Nephron progenitor cell (in vitro differentiated cells): ENCODE results near the gene FGGY.
A peak's percentile ranks its signal among the peaks of the same experiment; 100 is the strongest.
"Not testable (repeated sequence)": the region's sequence is repeated elsewhere in the genome, so short reads cannot be mapped to it uniquely, and the experiment has no call there.

Experiments used
- DNase-seq: peaks from one replicate; pipeline ENCODE4 v3.0.0; 2021
- H3K27ac Mint-ChIP-seq: 2 replicates; pipeline ENCODE4 v1.8.0; 2021; ENCODE audit warnings: mild to moderate bottlenecking, moderate library complexity, mixed read lengths
- H3K27me3 Mint-ChIP-seq: 2 replicates; pipeline ENCODE4 v1.8.0; 2021; ENCODE audit warnings: mild to moderate bottlenecking, low read depth, mixed read lengths; ENCODE audit not compliant: poor library complexity
- H3K36me3 Mint-ChIP-seq: 2 replicates; pipeline ENCODE4 v1.8.0; 2021; ENCODE audit warnings: low read depth, mixed read lengths
- H3K4me1 Mint-ChIP-seq: 2 replicates; pipeline ENCODE4 v1.8.0; 2021; ENCODE audit warnings: mixed read lengths
- H3K4me3 Mint-ChIP-seq: 2 replicates; pipeline ENCODE4 v1.8.0; 2021; ENCODE audit warnings: mild to moderate bottlenecking, moderate library complexity, mixed read lengths
- H3K9me3 Mint-ChIP-seq: 2 replicates; pipeline ENCODE4 v1.8.0; 2021; ENCODE audit warnings: mild to moderate bottlenecking, moderate library complexity, mixed read lengths
- CTCF ChIP-seq: fragments of 200-600 bp; sonication (generic); IDR thresholded peaks from 2 replicates; pipeline ENCODE4 v1.5.0; 2021; ENCODE audit warnings: antibody characterized with exemption

The FGGY gene

GRCh38 chr1:59577774-59578173 lies 280.9 kb downstream of the FGGY start:
- no peak for TF ChIP-seq CTCF
- peaks cover 22% of the 10 kb centered on the region for H3K9me3 Mint-ChIP-seq
- peaks cover 27% of the 10 kb centered on the region for H3K36me3 Mint-ChIP-seq
- peaks cover 3% of the 10 kb centered on the region for H3K27me3 Mint-ChIP-seq
- no peak for DNase-seq
- no peak overlapping the region for H3K27ac Mint-ChIP-seq
- no peaks in the 10 kb centered on the region for H3K4me1 Mint-ChIP-seq
- no peak overlapping the region for H3K4me3 Mint-ChIP-seq

GRCh38 chr1:59579222-59579621 lies 282.3 kb downstream of the FGGY start:
- Mint-ChIP-seq H3K4me1 (no peaks in the 10 kb centered on the region), H3K4me3 (no peak overlapping the region), H3K27ac (no peak overlapping the region), H3K9me3 (peaks cover 22% of the 10 kb centered on the region), H3K36me3 (peaks cover 30% of the 10 kb centered on the region), H3K27me3 (peaks cover under 1% of the 10 kb centered on the region)
- no peak for TF ChIP-seq CTCF
- DNase-seq: no peak

GRCh38 chr1:59580257-59580656 lies 283.4 kb downstream of the FGGY start:
- Mint-ChIP-seq H3K4me3 (no peak overlapping the region), H3K27me3 (no peaks in the 10 kb centered on the region), H3K4me1 (no peaks in the 10 kb centered on the region), H3K27ac (no peak overlapping the region), H3K9me3 (peaks cover 27% of the 10 kb centered on the region), H3K36me3 (peaks cover 32% of the 10 kb centered on the region)
- DNase-seq: no peak
- TF ChIP-seq CTCF: no peak

DNA sequence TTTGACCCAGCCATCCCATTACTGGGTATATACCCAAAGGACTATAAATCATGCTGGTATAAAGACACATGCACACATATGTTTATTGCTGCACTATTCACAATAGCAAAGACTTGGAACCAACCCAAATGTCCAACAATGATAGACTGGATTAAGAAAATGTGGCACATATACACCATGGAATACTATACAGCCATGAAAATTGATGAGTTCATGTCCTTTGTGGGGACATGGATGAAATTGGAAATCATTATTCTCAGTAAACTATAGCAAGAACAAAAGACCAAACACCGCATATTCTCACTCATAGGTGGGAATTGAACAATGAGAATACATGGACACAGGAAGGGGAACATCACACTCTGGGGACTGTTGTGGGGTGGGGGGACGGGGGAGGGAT lies 295.5 kb downstream of the FGGY start:
- Mint-ChIP-seq H3K4me1 (peaks cover 22% of the 10 kb centered on the region), H3K9me3 (peaks cover 44% of the 10 kb centered on the region), H3K36me3 (peaks cover 17% of the 10 kb centered on the region)
- not testable (repeated sequence) for H3K27ac Mint-ChIP-seq, H3K27me3 Mint-ChIP-seq, DNase-seq, H3K4me3 Mint-ChIP-seq

- Mint-ChIP-seq H3K4me1 (peaks cover 22% of the 10 kb centered on the region), H3K36me3 (peaks cover 14% of the 10 kb centered on the region), H3K27me3 (peaks cover 10% of the 10 kb centered on the region), H3K9me3 (peaks cover 38% of the 10 kb centered on the region), H3K4me3 (no peak overlapping the region), H3K27ac (no peak overlapping the region)
- DNase-seq: no peak
- TF ChIP-seq CTCF: no peak
These were observed 296.0 kb downstream of the FGGY start for GRCh38 chr1:59592924-59593323.

DNA sequence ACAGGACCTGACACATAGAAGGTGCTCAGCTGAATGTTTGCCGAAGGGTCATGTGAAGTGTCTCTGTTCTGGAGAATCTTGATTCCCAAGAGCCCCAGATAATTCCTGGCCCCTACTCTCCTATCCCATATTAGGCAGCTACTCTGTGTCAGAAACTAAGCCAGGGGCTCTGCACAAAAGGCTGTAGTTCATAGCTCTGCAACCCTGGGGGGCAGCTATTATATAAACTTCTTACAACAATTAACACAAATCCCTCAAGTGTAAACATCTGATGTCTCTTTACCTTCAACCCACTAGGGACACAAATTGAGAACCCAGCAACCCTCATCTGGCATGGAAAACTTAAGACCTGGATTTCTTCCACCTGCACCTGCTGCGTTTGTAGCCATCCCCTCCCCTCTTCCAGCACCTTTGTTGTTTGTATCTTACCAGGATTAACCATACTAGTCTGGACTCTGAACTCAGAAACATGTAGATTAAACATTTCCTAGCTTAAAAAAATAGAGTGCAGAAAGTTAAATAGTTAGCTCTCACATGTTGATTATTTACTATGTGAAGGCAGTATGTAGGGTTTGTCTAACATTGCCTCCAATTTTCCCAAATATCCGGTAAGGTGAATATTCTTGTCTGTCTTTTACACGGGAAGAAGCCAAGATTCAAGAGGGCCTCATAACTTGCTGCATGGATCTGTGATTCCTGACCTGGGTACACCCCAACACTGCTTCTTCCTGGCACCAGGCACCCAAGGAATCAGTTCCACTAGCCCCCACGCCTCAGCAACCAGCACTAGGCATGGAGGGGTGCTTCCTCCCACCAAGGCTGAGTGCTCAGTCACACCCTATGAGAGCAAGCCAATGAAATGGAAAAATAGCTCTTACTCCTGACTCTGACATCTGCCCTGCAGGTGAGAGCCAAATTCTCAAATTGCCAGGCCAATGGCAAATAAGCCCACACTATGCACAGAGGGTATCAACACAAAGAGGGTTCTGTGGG lies 297.2 kb downstream of the FGGY start:
- Mint-ChIP-seq H3K27me3 (peaks cover 10% of the 10 kb centered on the region), H3K9me3 (peaks cover 27% of the 10 kb centered on the region), H3K36me3 (peaks cover 9% of the 10 kb centered on the region), H3K27ac (peak overlapping the region; percentile 91), H3K4me3 (no peak overlapping the region), H3K4me1 (peaks cover 26% of the 10 kb centered on the region)
- DNase-seq: no peak
- no peak for TF ChIP-seq CTCF
